H1 (cell line): ENCODE measurements around the gene HTRA2.

Experiments
- ASH2L ChIP-seq: fragments of 200-600, 300-600 bp; sonication (generic); IDR thresholded peaks from one replicate; pipeline ENCODE4 v1.7.1; 2017; ENCODE audit warnings: low read length
- CHD1 ChIP-seq: IDR thresholded peaks from 2 replicates; pipeline ENCODE4 v1.6.1; 2012; ENCODE audit warnings: low read depth, low read length, improper control_type of control experiment
- EZH2 ChIP-seq: fragments of 200-600 bp; sonication (generic); IDR thresholded peaks from 2 replicates; pipeline ENCODE4 v1.7.1; 2012; ENCODE audit warnings: low read depth, mild to moderate bottlenecking, moderate library complexity, low read length, inconsistent platforms; ENCODE audit not compliant: severe bottlenecking
- GABPA ChIP-seq: IDR thresholded peaks from 2 replicates; pipeline ENCODE4 v1.6.1; 2011; ENCODE audit warnings: mild to moderate bottlenecking, low read length, moderate library complexity, borderline replicate concordance; ENCODE audit not compliant: insufficient read depth
- MAFK ChIP-seq: IDR thresholded peaks from 2 replicates; pipeline ENCODE4 v1.6.1; 2012; ENCODE audit warnings: low read depth, mild to moderate bottlenecking, improper control_type of control experiment, low read length
- POLR2A ChIP-seq, 2 experiments: IDR thresholded peaks; 1 replicate in 1 of 2; 2 replicates in 1 of 2; pipeline ENCODE4 v1.6.1; 2011; ENCODE audit warnings: low read depth in 2 of 2, low read length in 2 of 2, mild to moderate bottlenecking in 2 of 2; ENCODE audit errors: control extremely low read depth in 1 of 2
- POLR2AphosphoS5 ChIP-seq: IDR thresholded peaks from 2 replicates; pipeline ENCODE4 v1.6.1; 2011; ENCODE audit warnings: low read depth, low read length
- RAD21 ChIP-seq, 2 experiments: IDR thresholded peaks in 1 of 2; conservative IDR thresholded peaks in 1 of 2; 2 replicates each; pipeline ENCODE4 v1.6.1; 2011; ENCODE audit warnings: low read depth in 2 of 2, low read length in 2 of 2, improper control_type of control experiment in 1 of 2, inconsistent platforms in 1 of 2, mild to moderate bottlenecking in 1 of 2, moderate library complexity in 1 of 2
- RFX5 ChIP-seq: IDR thresholded peaks from 2 replicates; pipeline ENCODE4 v1.6.1; 2011; ENCODE audit warnings: low read depth, low read length, improper control_type of control experiment, borderline replicate concordance
- SIRT6 ChIP-seq: IDR thresholded peaks from one replicate; pipeline ENCODE4 v1.7.1; 2012; ENCODE audit warnings: low read length, inconsistent platforms
- TF ChIP-seq, protein P1 (sequence below), 3 experiments: IDR thresholded peaks; 1 replicate in 2 of 3; 2 replicates in 1 of 3; pipeline versions ENCODE4 v1.5.1 to v1.6.1; 2011; ENCODE audit warnings: low read length in 3 of 3, mild to moderate bottlenecking in 3 of 3, inconsistent platforms in 2 of 3, low read depth in 1 of 3, moderate library complexity in 1 of 3; ENCODE audit not compliant: insufficient read depth in 1 of 3; ENCODE audit errors: control extremely low read depth in 1 of 3

DNA sequence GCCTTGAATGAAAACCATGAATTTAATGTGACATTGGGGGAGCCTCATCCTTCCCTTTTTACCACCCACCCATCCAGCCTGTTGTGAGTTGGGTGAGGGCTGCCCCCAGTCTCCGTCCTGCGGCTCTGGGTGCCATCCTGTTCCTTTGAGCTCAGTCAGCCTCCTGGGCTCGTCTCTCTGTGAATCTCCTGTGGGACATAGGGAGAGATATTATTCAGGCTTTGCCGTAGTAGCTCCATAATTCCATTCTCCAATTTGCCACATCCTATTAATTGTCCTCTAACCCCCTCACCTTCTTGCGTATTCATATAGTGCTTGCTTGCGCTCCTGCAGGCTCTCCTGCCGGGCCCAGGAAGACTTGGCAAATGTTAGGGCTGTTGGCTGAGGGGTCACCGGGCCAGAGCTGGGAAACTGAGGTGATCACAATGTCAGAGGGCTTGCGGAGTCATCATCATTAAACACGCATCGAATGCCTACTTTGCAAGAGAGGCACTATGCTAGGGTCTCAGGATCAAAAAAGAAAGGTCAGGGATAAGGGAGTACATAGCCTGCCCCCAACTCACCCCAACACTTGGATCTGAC is 3.0 kb upstream of the HTRA2 start:
- TF ChIP-seq MAFK (no peak), GABPA (no peak), CHD1 (no peak), POLR2A (IDR thresholded peaks at IDR 0.05; ENCODE audit: control extremely low read depth in 1 of 2, low read depth in 2 of 2, low read length in 2 of 2) (no peak), SIRT6 (no peak), RFX5 (no peak), POLR2AphosphoS5 (no peak), ASH2L (no peak), RAD21 (IDR thresholded peaks at IDR 0.05 in 1 of 2, conservative IDR thresholded peaks at IDR 0.05 in 1 of 2; ENCODE audit: low read depth in 2 of 2, low read length in 2 of 2) (no peak), EZH2 (no peak)
- TF ChIP-seq, protein P1, sequence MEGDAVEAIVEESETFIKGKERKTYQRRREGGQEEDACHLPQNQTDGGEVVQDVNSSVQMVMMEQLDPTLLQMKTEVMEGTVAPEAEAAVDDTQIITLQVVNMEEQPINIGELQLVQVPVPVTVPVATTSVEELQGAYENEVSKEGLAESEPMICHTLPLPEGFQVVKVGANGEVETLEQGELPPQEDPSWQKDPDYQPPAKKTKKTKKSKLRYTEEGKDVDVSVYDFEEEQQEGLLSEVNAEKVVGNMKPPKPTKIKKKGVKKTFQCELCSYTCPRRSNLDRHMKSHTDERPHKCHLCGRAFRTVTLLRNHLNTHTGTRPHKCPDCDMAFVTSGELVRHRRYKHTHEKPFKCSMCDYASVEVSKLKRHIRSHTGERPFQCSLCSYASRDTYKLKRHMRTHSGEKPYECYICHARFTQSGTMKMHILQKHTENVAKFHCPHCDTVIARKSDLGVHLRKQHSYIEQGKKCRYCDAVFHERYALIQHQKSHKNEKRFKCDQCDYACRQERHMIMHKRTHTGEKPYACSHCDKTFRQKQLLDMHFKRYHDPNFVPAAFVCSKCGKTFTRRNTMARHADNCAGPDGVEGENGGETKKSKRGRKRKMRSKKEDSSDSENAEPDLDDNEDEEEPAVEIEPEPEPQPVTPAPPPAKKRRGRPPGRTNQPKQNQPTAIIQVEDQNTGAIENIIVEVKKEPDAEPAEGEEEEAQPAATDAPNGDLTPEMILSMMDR (IDR thresholded peaks at IDR 0.05; ENCODE audit: control extremely low read depth in 1 of 3, insufficient read depth in 1 of 3, low read depth in 1 of 3, low read length in 3 of 3) = no peak
